Endothelial cell of umbilical vein (primary cell): ENCODE results near the gene GRK1.

ENCODE experiments used
- CTCF ChIP-seq, 2 donors: IDR thresholded peaks; 1 replicate in 1 of 2; 2 replicates in 1 of 2; pipeline ENCODE4 v1.5.1; 2011; ENCODE audit warnings: low read length in 2 of 2, mild to moderate bottlenecking in 2 of 2, moderate library complexity in 2 of 2, control low read depth in 1 of 2, inconsistent platforms in 1 of 2, low read depth in 1 of 2; ENCODE audit not compliant: insufficient read depth in 1 of 2; ENCODE audit errors: extremely low read depth in 1 of 2
- EZH2 ChIP-seq: IDR thresholded peaks from 2 replicates; pipeline ENCODE4 v1.6.1; 2012; ENCODE audit warnings: borderline replicate concordance, low read depth, mild to moderate bottlenecking, moderate library complexity, low read length, inconsistent platforms; ENCODE audit not compliant: severe bottlenecking
- FOS ChIP-seq: IDR thresholded peaks from 2 replicates; pipeline ENCODE4 v1.6.1; 2011; ENCODE audit warnings: mild to moderate bottlenecking, low read length, moderate library complexity, borderline replicate concordance; ENCODE audit not compliant: insufficient read depth
- POLR2A ChIP-seq: IDR thresholded peaks from 2 replicates; pipeline ENCODE4 v1.6.1; 2012; ENCODE audit warnings: low read depth, mild to moderate bottlenecking, control low read depth, low read length
- TF ChIP-seq, protein P1 (sequence below): IDR thresholded peaks from 2 replicates; pipeline ENCODE4 v1.6.1; 2011; ENCODE audit not compliant: insufficient read depth, insufficient read length

DNA sequence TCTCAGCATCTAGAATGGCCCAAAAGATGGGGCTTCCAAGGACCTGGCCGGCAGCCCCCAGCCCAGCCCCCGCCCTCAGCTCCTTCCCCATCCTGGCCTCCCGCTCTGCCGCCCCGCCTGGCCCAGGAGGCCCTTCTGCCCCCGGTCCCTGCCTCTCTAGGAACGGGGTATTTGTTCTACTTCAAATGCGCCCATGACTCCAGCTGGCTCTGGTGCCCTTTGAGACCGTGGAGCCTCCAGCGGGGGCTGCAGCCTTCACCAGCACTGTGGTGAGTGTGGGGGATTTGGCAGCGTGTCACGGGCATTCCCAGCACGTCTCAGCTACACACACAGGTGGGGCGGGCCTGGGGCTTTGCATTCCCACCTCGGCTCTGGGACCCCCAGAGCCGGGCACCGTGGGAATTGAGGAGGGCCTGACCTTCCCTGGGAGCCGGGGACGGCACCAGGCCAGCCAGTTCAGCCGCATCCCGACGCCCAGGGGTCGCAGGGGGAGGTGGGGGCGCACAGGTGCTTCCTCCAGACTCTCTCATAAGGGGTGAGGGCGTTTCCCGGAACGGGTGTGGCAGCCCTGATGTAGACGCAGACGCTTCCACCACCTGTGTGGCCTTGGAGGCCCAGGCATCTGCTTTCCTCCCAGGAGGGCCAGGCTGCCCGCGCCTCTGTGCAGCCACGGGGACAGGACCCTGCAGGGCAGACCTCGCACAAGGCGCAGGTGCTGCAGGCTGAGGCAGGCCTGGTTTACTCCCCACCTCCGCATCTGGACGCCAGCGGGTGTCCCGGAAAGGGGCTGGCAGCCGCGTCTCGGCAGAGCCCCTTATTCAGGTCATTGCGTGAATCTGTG is 10.0 kb upstream of the GRK1 start:
- no peak for TF ChIP-seq CTCF (IDR thresholded peaks at IDR 0.05; ENCODE audit: extremely low read depth in 1 of 2, insufficient read depth in 1 of 2, low read depth in 1 of 2, low read length in 2 of 2)
- no peak for TF ChIP-seq FOS
- no peak for TF ChIP-seq POLR2A
- TF ChIP-seq, protein P1, sequence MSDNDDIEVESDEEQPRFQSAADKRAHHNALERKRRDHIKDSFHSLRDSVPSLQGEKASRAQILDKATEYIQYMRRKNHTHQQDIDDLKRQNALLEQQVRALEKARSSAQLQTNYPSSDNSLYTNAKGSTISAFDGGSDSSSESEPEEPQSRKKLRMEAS = no peak
- no peak for TF ChIP-seq EZH2
